ENCODE results near the gene MID1. TPM values are rescaled to one million over a fixed set of nuclear protein-coding genes. Genes with fewer than 3 reads are reported as not detected.

Gene MID1
- total RNA-seq, 2 donors from 2014 or later = 0.36 TPM; not detected in 1

DNA sequence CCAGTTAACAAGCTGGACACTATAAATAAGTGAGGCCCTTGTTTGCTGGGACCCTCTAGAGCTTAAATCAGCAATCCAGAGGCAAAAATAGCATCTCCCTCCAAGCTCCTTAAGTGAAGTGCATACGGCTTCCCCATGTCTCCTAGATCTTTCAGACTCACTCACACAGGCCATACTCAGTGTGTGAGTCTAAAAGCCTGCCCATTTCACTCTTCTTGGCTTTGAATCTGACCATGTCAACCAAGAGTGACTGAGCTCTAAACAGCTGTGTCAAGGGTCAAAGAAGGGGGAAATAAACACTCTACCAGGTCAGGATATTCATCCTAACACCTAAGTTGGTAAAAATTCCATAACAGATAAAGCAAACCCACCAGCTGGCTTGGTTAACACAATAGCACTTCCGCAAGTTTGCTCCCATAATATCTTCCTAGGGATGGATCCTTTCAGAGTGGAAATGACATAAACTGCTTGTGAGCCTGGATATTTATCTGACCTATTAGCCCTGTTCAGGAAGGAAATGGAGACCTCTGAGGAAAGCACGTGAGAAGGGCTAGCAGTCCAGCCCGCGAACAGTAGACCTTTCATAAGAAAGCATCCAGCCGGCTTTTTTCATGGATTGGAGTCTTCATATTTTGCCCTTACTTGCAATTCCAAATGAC, 65.6 kb downstream of the MID1 start:
- peaks cover 0 to 5% of the 10 kb centered on the region in 2 donors for H3K27me3 Mint-ChIP-seq
- no peak for ATAC-seq
- H3K9me3 Mint-ChIP-seq = peaks cover 5% of the 10 kb centered on the region
- DNase-seq (ENCODE audit: low spot score) = no peak
- H3K4me3 Mint-ChIP-seq = no peak overlapping the region
- H3K36me3 Mint-ChIP-seq = no peaks in the 10 kb centered on the region
- no peaks in the 10 kb centered on the region for H3K4me1 Mint-ChIP-seq (ENCODE audit: low read depth in 2 of 2)
- H3K27ac Mint-ChIP-seq = no peak overlapping the region

DNA sequence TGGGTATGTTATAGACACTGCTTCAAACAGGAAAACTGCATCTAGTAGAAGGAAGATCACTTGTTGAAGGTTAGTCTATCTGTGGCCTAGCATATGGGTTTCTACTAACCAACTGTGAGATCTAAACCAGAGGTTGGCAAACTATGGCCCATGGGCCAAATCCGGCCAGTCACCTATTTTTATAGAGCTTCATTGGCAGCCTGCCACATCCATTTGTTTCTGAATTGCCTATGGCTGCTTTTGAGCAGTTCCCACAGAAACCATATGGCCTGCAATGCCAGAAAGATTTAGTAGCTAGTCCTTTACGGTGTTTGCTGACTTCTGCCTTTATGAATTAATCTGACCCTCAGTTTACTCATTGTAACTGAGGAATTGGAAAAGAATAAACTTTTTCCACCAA, 71.1 kb downstream of the MID1 start:
- H3K9me3 Mint-ChIP-seq = no peaks in the 10 kb centered on the region
- H3K27ac Mint-ChIP-seq = no peak overlapping the region
- H3K36me3 Mint-ChIP-seq = no peaks in the 10 kb centered on the region
- no peak overlapping the region for H3K4me3 Mint-ChIP-seq
- H3K27me3 Mint-ChIP-seq = peaks cover 0 to 5% of the 10 kb centered on the region in 2 donors
- H3K4me1 Mint-ChIP-seq (ENCODE audit: low read depth in 2 of 2) = no peaks in the 10 kb centered on the region
- ATAC-seq (no peak), DNase-seq (ENCODE audit: low spot score) (no peak)

DNA sequence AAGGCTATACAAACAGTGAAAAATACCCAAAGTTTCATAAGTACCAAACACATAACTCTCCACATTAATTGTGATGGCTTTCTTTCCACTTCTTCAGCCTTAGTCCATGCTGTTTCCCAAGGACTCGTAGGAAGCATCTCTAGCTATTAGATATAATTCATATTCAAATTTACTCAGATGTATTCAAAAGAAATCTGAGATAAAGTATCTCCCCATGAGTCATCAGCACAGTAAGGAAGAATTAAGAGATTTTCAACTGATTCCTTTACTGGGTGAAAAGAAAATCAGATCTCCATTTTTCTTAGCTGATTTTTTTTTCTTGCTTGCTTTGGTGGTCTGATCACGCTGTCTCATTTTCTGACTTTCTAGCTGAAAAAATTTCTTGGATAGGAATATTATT, 71.7 kb downstream of the MID1 start:
- Mint-ChIP-seq H3K4me1 (ENCODE audit: low read depth in 2 of 2) (no peaks in the 10 kb centered on the region), H3K27me3 (peaks cover 0 to 5% of the 10 kb centered on the region in 2 donors), H3K4me3 (no peak overlapping the region), H3K36me3 (no peaks in the 10 kb centered on the region), H3K9me3 (no peaks in the 10 kb centered on the region), H3K27ac (no peak overlapping the region)
- ATAC-seq (no peak), DNase-seq (ENCODE audit: low spot score) (no peak)

DNA sequence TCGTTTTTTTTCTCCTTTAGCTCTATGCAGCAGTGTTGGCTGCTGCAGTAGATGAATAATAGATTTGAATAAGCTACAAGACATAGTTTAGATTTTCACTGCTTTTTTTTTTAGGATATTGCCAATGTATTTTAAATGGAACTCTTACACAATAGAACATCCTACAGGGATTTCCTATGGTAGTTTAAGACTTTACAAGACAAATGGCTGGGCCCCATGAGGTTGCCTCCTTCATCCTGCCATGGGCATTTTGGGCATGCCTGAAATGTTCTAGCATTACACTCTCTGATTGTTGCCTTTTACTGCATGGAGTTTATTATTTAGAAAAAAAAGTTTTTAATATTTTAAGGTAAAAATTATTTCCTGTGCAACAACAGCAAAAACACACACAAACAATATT, 74.5 kb downstream of the MID1 start:
- no peak overlapping the region for H3K27ac Mint-ChIP-seq
- H3K27me3 Mint-ChIP-seq = peaks cover 0 to 5% of the 10 kb centered on the region in 2 donors
- no peaks in the 10 kb centered on the region for H3K4me1 Mint-ChIP-seq (ENCODE audit: low read depth in 2 of 2)
- no peak for DNase-seq (ENCODE audit: low spot score)
- no peak for ATAC-seq
- no peaks in the 10 kb centered on the region for H3K9me3 Mint-ChIP-seq
- H3K36me3 Mint-ChIP-seq = no peaks in the 10 kb centered on the region
- H3K4me3 Mint-ChIP-seq = no peak overlapping the region

DNA sequence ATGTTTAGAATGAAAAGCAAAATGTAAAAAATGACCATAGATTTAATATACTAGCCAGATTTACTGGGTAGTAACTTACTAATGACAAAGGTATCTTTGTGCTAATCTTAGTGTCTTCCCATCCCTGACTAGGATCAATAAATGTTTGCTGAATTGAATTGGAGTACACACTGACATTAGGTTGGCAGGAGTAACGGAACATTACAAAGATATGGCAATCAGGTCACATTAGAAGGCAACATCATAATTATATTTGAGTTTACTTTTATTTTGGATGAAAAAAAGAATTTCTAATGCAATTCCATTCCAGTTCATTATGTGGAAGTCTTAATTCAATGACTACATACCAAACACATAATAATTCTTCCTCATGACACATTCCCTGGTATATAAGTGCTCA, 77.8 kb downstream of the MID1 start:
- Mint-ChIP-seq H3K27me3 (peaks cover 0 to 8% of the 10 kb centered on the region in 2 donors), H3K4me3 (no peak overlapping the region), H3K27ac (no peak overlapping the region), H3K9me3 (no peaks in the 10 kb centered on the region), H3K4me1 (ENCODE audit: low read depth in 2 of 2) (no peaks in the 10 kb centered on the region), H3K36me3 (no peaks in the 10 kb centered on the region)
- ATAC-seq (no peak), DNase-seq (ENCODE audit: low spot score) (no peak)

DNA sequence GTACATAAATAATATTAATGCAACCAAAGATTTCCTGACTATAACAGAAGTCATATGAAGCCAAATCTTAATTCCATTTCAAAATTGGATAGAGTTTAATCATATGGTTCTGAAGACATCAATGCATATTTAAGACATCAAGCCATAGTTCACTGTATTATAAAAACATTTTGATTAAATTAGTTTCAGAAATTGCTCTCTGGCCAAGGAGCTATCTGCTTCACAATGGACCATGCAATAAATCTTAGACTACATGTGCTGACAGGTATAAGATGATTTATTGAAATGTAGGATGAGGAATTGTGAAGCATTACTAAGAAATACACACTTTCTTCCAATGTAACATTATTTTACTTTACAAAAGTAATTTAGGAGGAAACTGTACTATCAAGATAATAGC, 81.6 kb downstream of the MID1 start:
- DNase-seq (ENCODE audit: low spot score) (no peak), ATAC-seq (no peak)
- Mint-ChIP-seq H3K4me3 (no peak overlapping the region), H3K27me3 (peaks cover 0 to 3% of the 10 kb centered on the region in 2 donors), H3K9me3 (no peaks in the 10 kb centered on the region), H3K27ac (no peak overlapping the region), H3K36me3 (no peaks in the 10 kb centered on the region), H3K4me1 (ENCODE audit: low read depth in 2 of 2) (no peaks in the 10 kb centered on the region)

DNA sequence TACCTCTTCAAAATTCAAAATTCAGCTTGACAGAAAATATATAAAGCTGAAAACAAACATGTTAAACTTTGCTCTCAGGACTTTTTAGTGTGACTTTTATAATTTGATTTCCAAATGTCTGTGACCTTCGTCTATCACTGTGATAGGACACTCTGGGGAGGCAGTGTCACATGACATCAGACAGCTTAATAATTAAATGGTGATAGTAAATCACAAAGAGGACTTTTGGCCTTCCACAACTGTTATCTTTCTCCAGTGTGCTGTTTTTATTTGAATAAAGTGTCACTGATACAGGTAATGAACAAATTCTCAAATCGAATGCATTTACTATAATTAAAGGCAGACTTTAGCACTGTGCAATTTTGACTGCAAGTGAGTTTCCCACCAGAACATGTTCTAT, 83.1 kb downstream of the MID1 start:
- Mint-ChIP-seq H3K9me3 (no peaks in the 10 kb centered on the region), H3K27me3 (peaks cover 0 to 3% of the 10 kb centered on the region in 2 donors), H3K4me1 (ENCODE audit: low read depth in 2 of 2) (no peaks in the 10 kb centered on the region), H3K27ac (no peak overlapping the region), H3K4me3 (no peak overlapping the region), H3K36me3 (no peaks in the 10 kb centered on the region)
- no peak for ATAC-seq
- no peak for DNase-seq (ENCODE audit: low spot score)

DNA sequence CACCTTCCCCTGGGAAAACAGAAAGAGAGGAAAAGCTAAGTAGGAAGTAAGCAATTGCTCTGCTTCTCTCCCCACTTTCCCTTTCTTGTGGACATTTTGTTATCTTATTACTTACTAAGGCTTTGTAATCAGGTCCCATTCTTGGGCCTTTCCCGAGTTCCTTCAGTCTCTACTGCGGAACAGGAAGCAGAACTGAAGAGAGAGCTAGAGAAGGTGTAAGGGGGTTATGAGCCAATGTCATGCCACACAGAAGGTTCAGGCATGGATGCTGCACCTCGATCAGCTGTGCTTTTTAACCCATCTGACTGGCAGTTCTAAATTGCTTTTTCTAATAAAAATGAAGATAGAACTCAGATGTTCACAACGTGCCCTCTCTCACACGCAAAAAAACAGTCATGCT, 83.6 kb downstream of the MID1 start:
- H3K4me3 Mint-ChIP-seq = no peak overlapping the region
- no peaks in the 10 kb centered on the region for H3K9me3 Mint-ChIP-seq
- H3K27me3 Mint-ChIP-seq = peaks cover 0 to 3% of the 10 kb centered on the region in 2 donors
- no peaks in the 10 kb centered on the region for H3K4me1 Mint-ChIP-seq (ENCODE audit: low read depth in 2 of 2)
- DNase-seq (ENCODE audit: low spot score) = no peak
- no peak overlapping the region for H3K27ac Mint-ChIP-seq
- H3K36me3 Mint-ChIP-seq = no peaks in the 10 kb centered on the region
- no peak for ATAC-seq

DNA sequence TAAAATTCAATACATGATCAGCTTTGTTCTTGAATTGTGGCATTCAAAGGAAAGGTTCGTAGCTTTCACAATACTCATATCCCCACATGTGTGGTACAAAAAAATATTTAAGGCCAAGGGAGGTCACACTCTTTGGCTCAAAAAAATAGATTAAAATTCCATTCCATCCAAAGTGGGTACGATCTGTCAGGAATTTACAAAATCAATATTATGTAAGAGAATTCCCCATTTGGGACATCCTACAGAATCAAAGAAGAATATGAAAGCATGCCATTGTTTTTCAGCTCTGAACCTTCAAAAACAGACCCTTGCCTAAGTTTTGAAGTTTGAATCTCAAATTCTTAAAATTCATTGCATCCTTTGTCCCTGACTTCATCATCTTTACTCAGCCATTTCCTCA, 85.8 kb downstream of the MID1 start:
- Mint-ChIP-seq H3K36me3 (no peaks in the 10 kb centered on the region), H3K27me3 (peaks cover 0 to 3% of the 10 kb centered on the region in 2 donors), H3K4me1 (ENCODE audit: low read depth in 2 of 2) (no peaks in the 10 kb centered on the region), H3K9me3 (no peaks in the 10 kb centered on the region), H3K4me3 (no peak overlapping the region), H3K27ac (no peak overlapping the region)
- ATAC-seq (no peak), DNase-seq (ENCODE audit: low spot score) (no peak)

DNA sequence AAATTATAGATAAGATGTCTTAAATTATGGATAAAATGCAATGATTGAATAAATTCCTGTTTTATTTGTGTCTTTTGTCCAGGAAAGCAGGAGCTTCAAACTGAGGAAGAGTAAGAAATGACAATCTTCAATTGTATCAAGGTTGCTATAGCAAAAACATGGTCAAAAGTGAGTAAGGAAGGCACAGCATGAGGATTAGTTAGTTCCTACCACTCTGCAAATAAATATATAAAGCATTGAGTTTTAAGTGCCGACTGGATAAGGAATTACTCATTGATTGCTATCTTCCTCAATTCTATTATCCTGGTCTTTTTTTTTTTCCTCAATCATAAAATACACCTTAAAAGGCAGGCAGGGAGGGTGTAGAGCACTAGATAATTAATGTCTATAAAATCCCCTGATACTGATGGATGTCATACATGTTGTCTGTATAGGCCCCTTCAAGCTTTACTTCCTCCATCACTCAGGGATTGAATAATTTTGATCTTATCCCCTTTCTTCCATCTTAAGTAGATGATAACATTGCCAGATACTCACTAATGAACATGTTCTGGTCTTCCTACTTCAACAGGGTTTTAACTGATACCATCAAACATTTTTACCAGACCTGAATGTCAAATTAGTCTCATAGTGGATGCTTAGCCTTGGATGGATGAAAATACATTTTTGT, 86.6 kb downstream of the MID1 start:
- DNase-seq (ENCODE audit: low spot score) = no peak
- Mint-ChIP-seq H3K4me3 (no peak overlapping the region), H3K36me3 (no peaks in the 10 kb centered on the region), H3K27ac (no peak overlapping the region), H3K4me1 (ENCODE audit: low read depth in 2 of 2) (peaks cover 0 to 3% of the 10 kb centered on the region in 2 donors), H3K27me3 (peaks cover 0 to 3% of the 10 kb centered on the region in 2 donors), H3K9me3 (no peaks in the 10 kb centered on the region)
- ATAC-seq = no peak

DNA sequence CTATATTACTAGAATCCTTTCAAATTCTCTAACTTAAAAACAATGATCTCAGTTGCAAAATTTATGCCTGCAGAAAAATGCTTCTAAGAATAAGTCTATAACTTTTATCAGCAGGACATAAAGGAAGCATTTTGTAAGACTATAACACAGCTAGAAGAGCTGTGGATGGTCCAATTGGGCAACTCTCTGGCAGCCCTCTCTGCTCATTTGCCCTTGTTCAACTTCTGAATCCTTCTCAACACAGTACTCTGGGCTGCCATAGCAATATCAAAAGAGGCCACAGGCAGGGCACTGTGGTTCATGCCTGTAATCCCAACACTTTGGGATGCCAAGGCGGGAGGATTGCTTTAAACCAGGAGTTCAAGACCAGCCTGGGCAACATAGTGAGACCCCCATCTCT, 88.5 kb downstream of the MID1 start:
- H3K27ac Mint-ChIP-seq = no peak overlapping the region
- DNase-seq (ENCODE audit: low spot score) (no peak), ATAC-seq (no peak)
- H3K4me3 Mint-ChIP-seq = no peak overlapping the region
- peaks cover 0 to 3% of the 10 kb centered on the region in 2 donors for H3K4me1 Mint-ChIP-seq (ENCODE audit: low read depth in 2 of 2)
- no peaks in the 10 kb centered on the region for H3K36me3 Mint-ChIP-seq
- H3K27me3 Mint-ChIP-seq = no peaks in the 10 kb centered on the region
- H3K9me3 Mint-ChIP-seq = no peaks in the 10 kb centered on the region

DNA sequence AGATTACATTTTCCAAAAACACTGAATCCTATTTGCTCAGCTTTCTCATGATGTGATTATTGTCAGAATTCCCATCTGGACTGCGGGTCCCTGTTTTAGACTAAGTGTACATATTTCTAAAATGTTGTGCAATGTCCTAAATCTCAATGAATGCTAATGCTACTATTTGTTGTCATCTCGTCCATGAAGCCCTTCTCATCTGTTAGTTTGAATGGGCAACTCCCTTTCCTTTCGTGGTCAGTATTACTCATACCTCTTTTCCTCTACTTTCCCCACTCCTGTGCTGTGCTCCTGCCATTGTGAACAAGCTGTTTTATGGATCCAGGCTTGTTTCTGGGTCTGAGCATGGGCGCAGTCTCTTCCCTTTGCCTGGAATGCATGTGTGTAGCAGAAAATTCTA, 91.0 kb downstream of the MID1 start:
- ATAC-seq (no peak), DNase-seq (ENCODE audit: low spot score) (no peak)
- Mint-ChIP-seq H3K27ac (no peak overlapping the region), H3K4me1 (ENCODE audit: low read depth in 2 of 2) (peaks cover 0 to 3% of the 10 kb centered on the region in 2 donors), H3K9me3 (no peaks in the 10 kb centered on the region), H3K36me3 (no peaks in the 10 kb centered on the region), H3K27me3 (no peaks in the 10 kb centered on the region), H3K4me3 (no peak overlapping the region)

DNA sequence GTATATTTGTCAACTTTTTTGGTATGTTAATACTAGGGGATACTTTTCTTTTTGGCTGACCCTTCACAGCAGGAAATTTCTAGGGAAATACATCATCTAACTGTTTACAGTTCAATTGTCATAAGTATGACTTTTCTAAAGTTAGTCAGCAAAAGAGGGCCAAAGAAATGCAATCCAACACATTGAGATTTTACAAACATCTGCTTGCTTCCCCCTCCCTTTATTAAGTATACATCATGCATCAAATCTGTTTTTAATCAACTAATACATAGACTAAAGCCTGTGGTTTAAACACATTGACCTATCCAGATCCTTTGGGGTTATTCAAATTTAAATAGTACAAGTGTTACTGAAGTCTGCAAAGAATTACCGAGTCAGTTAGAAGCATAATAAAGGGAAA, 93.9 kb downstream of the MID1 start:
- Mint-ChIP-seq H3K4me3 (no peak overlapping the region), H3K27me3 (peaks cover 0 to under 1% of the 10 kb centered on the region in 2 donors), H3K27ac (no peak overlapping the region), H3K4me1 (ENCODE audit: low read depth in 2 of 2) (peaks cover 0 to 3% of the 10 kb centered on the region in 2 donors), H3K9me3 (peaks cover under 1% of the 10 kb centered on the region), H3K36me3 (no peaks in the 10 kb centered on the region)
- DNase-seq (ENCODE audit: low spot score) = no peak
- no peak for ATAC-seq

DNA sequence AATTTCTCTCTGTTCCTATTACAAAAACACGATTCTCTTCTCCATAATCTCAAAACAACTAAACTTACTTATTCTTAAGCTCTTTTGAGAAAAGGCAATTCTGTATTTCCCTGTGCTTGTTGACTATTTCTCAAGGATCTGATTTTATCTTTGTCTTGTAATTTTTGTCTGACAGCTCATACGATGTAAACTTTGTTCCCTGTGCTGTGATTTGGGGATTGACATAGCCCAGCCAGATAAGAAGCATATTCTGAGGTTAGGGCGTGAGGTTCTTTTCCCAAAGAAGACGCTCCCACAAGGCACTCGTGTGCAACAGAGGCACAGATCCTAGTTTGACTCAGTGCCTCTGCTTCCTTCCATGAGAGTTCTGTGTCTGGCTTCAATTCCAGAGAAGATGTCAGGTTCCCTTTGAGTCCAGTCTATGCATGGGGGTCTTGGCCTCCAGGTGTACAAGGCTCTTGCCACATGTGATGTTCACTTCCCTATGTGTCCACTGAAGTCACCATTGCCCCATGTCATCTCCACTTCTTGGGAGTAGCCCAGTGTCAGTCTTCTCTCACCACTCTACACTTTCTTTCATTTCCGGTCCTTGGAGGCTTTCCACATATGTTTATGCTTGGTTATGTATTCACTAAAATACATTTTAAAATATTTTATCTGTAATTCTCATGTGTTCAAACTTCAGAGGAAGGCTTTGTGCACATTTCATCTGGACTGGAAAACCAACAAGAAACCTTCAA, 94.8 kb downstream of the MID1 start:
- Mint-ChIP-seq H3K9me3 (peaks cover 6% of the 10 kb centered on the region), H3K4me3 (no peak overlapping the region), H3K36me3 (no peaks in the 10 kb centered on the region), H3K27me3 (peaks cover 0 to 6% of the 10 kb centered on the region in 2 donors), H3K4me1 (ENCODE audit: low read depth in 2 of 2) (peaks cover 0 to 3% of the 10 kb centered on the region in 2 donors), H3K27ac (no peak overlapping the region)
- DNase-seq (ENCODE audit: low spot score) (no peak), ATAC-seq (no peak)

Data from natural killer cell treated with Interleukin-12 subunit alpha and Interleukin-12 subunit beta and Interleukin-15 and Interleukin-18, amount 100 ng/mL, for 72 hours (primary cell).